Neural crest cell (in vitro differentiated cells): ENCODE data around the gene FXYD4. TPM values are rescaled to one million over a fixed set of nuclear protein-coding genes. Genes with fewer than 3 reads are reported as not detected.
A peak's percentile ranks its signal among the peaks of the same experiment; 100 is the strongest.

Experiments
- DNase-seq: peaks from one replicate; pipeline ENCODE4 v3.0.0; 2021; ENCODE audit warnings: low read depth, mixed read lengths, low spot score
- H3K27ac Mint-ChIP-seq: one replicate; pipeline ENCODE4 v1.8.0; 2021; ENCODE audit warnings: mild to moderate bottlenecking, mixed read lengths; ENCODE audit not compliant: unreplicated experiment
- H3K27me3 Mint-ChIP-seq: 2 replicates; pipeline ENCODE4 v1.8.0; 2021; ENCODE audit warnings: low read depth, mild to moderate bottlenecking, mixed read lengths
- H3K36me3 Mint-ChIP-seq: 2 replicates; pipeline ENCODE4 v1.8.0; 2021; ENCODE audit warnings: low read depth, mild to moderate bottlenecking, mixed read lengths
- H3K4me1 Mint-ChIP-seq: 2 replicates; pipeline ENCODE4 v1.8.0; 2021; ENCODE audit warnings: mixed read lengths
- H3K4me3 Mint-ChIP-seq: one replicate; pipeline ENCODE4 v1.8.0; 2021; ENCODE audit warnings: mild to moderate bottlenecking, mixed read lengths
- H3K9me3 Mint-ChIP-seq: 2 replicates; pipeline ENCODE4 v1.8.0; 2021; ENCODE audit warnings: mixed read lengths
- total RNA-seq: library from RNA; stranded (reverse); gene quantifications from 2 replicates; pipeline ENCODE4 v1.2.1, GENCODE V29; 2021
- TF ChIP-seq, protein P1 (sequence below): fragments of 200-600 bp; sonication (generic); conservative IDR thresholded peaks from 2 replicates; pipeline ENCODE4 v1.5.0; 2021; ENCODE audit warnings: antibody characterized with exemption, mild to moderate bottlenecking

Gene FXYD4
- total RNA-seq, 1 donor from 2014 or later, result not detected

DNA sequence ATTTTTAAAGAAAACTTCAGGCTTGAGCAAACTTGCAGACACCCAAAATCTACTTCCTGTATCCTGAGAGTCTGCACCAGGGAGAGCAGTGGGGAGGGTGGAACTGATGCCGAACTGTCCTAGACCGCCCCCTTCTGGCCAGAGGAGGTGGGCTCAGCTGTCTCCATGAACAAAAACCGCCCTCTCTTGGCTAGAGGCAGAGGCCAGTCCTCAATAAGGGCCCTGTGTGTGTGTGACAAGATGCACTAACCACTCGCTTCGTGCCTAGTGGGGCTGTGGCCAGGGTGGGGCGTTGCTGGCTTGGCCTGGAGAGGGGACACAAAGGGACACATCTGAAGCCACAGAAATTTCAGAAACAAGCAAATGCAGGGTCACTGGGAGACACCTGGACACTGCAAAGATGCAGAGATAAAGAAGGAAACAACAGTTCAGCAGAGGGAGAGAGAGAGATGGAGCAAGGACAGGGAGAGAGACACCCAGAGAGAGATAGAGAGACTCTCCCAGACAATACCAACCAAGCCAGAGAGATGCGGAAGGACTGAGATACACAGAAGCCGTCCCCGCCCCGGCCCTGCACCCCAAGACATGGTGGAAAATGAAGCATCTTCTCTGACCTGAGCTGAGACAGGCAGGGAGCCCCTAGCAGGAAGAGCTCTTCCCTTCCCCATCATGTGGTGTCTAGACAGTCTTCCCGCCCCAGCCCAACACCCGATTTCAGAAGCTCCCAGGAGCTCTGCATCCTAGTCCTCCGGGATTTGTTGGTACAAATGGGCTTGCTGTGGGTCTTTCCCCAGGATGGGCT lies 22.7 kb upstream of the FXYD4 start:
- Mint-ChIP-seq H3K4me1 (peaks cover 14% of the 10 kb centered on the region), H3K9me3 (no peaks in the 10 kb centered on the region), H3K27me3 (no peaks in the 10 kb centered on the region), H3K4me3 (no peak overlapping the region), H3K27ac (no peak overlapping the region), H3K36me3 (no peaks in the 10 kb centered on the region)
- DNase-seq, result peak; percentile 87
- TF ChIP-seq, protein P1, sequence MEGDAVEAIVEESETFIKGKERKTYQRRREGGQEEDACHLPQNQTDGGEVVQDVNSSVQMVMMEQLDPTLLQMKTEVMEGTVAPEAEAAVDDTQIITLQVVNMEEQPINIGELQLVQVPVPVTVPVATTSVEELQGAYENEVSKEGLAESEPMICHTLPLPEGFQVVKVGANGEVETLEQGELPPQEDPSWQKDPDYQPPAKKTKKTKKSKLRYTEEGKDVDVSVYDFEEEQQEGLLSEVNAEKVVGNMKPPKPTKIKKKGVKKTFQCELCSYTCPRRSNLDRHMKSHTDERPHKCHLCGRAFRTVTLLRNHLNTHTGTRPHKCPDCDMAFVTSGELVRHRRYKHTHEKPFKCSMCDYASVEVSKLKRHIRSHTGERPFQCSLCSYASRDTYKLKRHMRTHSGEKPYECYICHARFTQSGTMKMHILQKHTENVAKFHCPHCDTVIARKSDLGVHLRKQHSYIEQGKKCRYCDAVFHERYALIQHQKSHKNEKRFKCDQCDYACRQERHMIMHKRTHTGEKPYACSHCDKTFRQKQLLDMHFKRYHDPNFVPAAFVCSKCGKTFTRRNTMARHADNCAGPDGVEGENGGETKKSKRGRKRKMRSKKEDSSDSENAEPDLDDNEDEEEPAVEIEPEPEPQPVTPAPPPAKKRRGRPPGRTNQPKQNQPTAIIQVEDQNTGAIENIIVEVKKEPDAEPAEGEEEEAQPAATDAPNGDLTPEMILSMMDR, result peak; percentile 93

DNA sequence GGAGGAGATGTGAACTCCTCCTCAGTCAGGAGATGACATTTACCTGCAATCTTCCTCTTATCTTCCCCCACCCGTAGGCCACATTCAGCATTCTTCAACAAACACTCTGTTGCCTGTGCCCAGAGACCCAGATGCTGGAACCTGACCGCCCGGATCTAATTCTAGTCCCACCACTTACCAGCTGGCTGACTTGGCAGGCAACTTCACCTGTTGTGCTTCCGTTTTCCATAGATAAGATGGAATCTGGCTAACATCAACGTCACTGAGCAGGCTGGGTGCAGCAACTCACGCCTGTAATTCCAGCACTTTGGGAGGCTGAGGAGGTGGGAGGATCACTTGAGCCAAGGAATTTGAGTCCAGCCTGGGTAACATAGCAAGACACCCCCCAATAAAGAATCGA lies 21.3 kb upstream of the FXYD4 start:
- TF ChIP-seq, protein P1, result no peak
- DNase-seq, result no peak
- no peaks in the 10 kb centered on the region for H3K9me3 Mint-ChIP-seq

DNA sequence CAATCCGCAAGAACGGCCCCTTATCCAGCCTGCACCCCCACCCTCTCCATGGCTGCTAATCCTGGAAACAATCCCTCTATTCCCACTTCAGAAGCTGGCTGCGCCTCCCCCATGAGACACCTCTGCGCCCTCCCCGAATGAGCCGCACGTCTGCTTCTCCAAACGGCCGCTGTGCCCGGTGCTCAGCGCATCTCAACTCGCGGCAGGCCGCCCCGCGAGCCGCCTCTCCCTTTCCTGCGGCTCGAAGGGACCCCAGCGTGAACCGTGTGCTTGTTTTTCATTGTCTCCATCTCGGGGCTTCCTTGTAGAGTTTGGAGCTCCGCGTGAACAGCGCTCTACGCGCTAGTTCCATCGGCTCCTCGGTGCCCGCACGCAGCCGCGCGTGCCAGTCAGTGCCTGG lies 20.8 kb upstream of the FXYD4 start:
- no peaks in the 10 kb centered on the region for H3K36me3 Mint-ChIP-seq
- H3K4me1 Mint-ChIP-seq, result peaks cover 28% of the 10 kb centered on the region
- H3K4me3 Mint-ChIP-seq, result no peak overlapping the region
- TF ChIP-seq, protein P1, result no peak
- no peaks in the 10 kb centered on the region for H3K27me3 Mint-ChIP-seq
- no peaks in the 10 kb centered on the region for H3K9me3 Mint-ChIP-seq
- no peak for DNase-seq
- no peak overlapping the region for H3K27ac Mint-ChIP-seq

More for the DNA sequence above, 21.3 kb upstream of the FXYD4 start:
- H3K4me1 Mint-ChIP-seq, result peaks cover 25% of the 10 kb centered on the region
- H3K4me3 Mint-ChIP-seq, result no peak overlapping the region
- no peaks in the 10 kb centered on the region for H3K27me3 Mint-ChIP-seq
- no peak overlapping the region for H3K27ac Mint-ChIP-seq
- no peaks in the 10 kb centered on the region for H3K36me3 Mint-ChIP-seq

DNA sequence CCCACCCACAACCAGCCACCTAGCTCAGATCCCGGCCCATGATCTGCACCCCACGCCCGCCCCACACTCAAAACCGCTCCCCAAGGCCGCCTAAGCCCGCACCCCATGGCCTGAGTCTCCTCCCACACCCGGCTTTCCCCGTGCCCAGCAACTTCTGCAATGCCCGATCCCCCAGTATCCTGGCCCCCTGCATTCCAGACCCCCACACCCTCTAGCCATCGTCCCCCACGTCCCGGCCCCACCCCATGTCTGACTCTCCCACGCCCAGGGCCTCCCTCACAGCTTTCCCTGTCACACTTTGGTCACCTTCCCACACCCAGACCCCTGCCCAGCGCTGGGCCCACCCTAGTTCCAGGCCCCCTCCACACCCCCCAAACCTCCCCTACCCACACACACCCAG lies 20.1 kb upstream of the FXYD4 start:
- Mint-ChIP-seq H3K27me3 (no peaks in the 10 kb centered on the region), H3K4me3 (no peak overlapping the region), H3K27ac (no peak overlapping the region), H3K36me3 (no peaks in the 10 kb centered on the region), H3K9me3 (no peaks in the 10 kb centered on the region), H3K4me1 (peaks cover 33% of the 10 kb centered on the region)
- no peak for DNase-seq
- TF ChIP-seq, protein P1, result no peak

DNA sequence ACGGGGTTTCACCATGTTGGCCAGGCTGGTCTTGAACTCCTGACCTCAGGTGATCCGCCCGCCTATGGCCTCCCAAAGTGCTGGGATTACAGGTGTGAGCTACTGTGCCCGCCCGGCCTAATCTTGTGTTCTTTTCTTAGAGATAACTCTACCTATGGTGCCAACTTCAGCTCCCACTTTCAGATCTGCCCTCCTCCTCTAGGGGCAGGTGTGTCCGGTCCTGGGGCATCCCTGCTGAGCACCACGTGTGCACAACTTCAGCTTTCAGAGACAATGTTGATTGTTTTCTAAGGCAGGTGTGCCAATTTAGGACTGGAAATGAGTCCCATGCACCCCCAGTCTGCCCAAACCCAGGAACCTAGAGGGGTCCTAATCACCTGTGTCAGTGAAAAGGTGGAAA lies 18.5 kb upstream of the FXYD4 start:
- no peak for DNase-seq
- peaks cover 32% of the 10 kb centered on the region for H3K4me1 Mint-ChIP-seq
- H3K27ac Mint-ChIP-seq, result no peak overlapping the region
- no peak overlapping the region for H3K4me3 Mint-ChIP-seq
- no peaks in the 10 kb centered on the region for H3K27me3 Mint-ChIP-seq
- no peaks in the 10 kb centered on the region for H3K9me3 Mint-ChIP-seq
- TF ChIP-seq, protein P1, result no peak
- H3K36me3 Mint-ChIP-seq, result no peaks in the 10 kb centered on the region
